ENCODE data around the gene SLC41A1. TPM values are rescaled to one million over a fixed set of nuclear protein-coding genes. Genes with fewer than 3 reads are reported as not detected.

SLC41A1 gene
- total RNA-seq, 2 donors from 2014 or later: 4.8 to 8.1 TPM

- no peak for TF ChIP-seq CTCF (IDR thresholded peaks at IDR 0.05)
- H3K4me1 ChIP-seq: no peaks in the 10 kb centered on the region
- DNase-seq: no peak
- H3K9ac ChIP-seq (ENCODE audit: low read depth in 2 of 2, low read length in 2 of 2): no peak overlapping the region
- intact Hi-C loops (cut with DNase I): no loop called here
- no peak overlapping the region for H3K4me3 ChIP-seq
- H3K36me3 ChIP-seq: no peaks in the 10 kb centered on the region
- no peak overlapping the region for H3K27ac ChIP-seq
- no peaks in the 10 kb centered on the region for H3K9me3 ChIP-seq
- H3K27me3 ChIP-seq: no peaks in the 10 kb centered on the region
These were observed 4.4 kb upstream of the SLC41A1 start for GRCh38 chr1:205817364-205817763.

DNA sequence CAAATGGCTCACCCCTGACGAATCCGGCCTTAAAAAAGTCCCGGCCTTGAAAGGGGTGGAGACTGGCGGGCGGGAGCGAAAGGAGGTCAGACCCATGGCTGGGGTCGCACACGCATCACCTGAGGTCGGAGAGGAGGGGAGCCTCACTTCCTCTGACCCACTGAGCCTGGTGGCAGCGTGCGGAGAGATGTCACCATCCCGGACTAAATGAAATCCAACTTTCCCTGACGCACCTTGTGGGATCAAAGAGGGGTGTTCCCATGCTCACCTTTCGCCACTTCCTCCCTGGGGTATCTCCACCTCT, 709 bp upstream of the SLC41A1 start:
- Histone ChIP-seq H3K9ac (ENCODE audit: low read depth in 2 of 2, low read length in 2 of 2) (peak overlapping the region; percentile 70 to 82), H3K4me3 (peak overlapping the region; percentile 90), H3K4me1 (no peaks in the 10 kb centered on the region), H3K27ac (peak overlapping the region; percentile 71), H3K36me3 (no peaks in the 10 kb centered on the region), H3K9me3 (no peaks in the 10 kb centered on the region), H3K27me3 (no peaks in the 10 kb centered on the region)
- no peak for DNase-seq
- intact Hi-C loops (cut with DNase I): no loop called here
- TF ChIP-seq CTCF (IDR thresholded peaks at IDR 0.05): no peak

GRCh38 chr1:205812271-205812877, 624 bp downstream of the SLC41A1 start:
- Histone ChIP-seq H3K4me1 (no peaks in the 10 kb centered on the region), H3K27me3 (no peaks in the 10 kb centered on the region), H3K9me3 (no peaks in the 10 kb centered on the region), H3K4me3 (peak overlapping the region; percentile 90), H3K36me3 (no peaks in the 10 kb centered on the region), H3K9ac (ENCODE audit: low read depth in 2 of 2, low read length in 2 of 2) (peak overlapping the region; percentile 59 to 87), H3K27ac (peak overlapping the region; percentile 71)
- intact Hi-C loops (cut with DNase I): no loop called here
- TF ChIP-seq CTCF (IDR thresholded peaks at IDR 0.05): no peak
- DNase-seq: peak; percentile 25

- DNase-seq: no peak
- no peaks in the 10 kb centered on the region for H3K9me3 ChIP-seq
These were observed 1.3 kb downstream of the SLC41A1 start for GRCh38 chr1:205811660-205812059.

DNA sequence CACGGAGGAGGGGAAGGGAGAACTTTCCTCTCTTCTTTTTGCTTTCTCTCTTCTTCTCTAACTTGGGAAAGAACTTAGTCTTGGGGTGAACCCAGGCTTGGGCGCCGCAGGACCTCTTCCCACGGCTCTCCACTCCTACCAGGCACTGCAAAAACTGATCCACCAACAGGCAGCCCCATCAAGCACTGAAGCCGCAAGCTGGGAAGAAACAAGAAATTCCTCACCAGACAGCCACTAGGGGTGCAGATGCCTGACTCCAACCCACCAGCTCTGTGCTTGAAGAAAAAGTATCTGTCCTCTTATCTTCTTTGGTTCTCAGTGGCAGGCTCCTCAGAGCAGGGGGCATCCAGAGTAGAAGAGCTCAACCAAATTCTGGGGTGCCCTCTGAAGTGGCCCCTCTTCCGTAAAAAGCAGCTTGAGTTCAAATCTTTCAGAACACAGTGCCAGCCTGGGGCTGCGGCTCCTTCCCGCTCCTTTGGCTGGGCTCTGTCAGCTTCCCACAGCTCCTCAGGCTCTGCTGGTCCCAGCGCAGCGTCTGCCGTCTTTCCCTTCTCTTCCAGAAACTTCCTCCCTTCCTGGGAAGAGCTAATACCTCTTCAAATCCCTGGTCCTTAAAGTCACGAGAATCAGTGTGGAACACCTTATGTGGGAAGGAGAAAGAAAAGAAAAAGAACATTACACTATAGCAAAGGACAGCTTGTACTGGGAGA, 2.4 kb downstream of the SLC41A1 start:
- Histone ChIP-seq H3K4me3 (no peak overlapping the region), H3K9ac (ENCODE audit: low read depth in 2 of 2, low read length in 2 of 2) (no peak overlapping the region), H3K36me3 (no peaks in the 10 kb centered on the region), H3K4me1 (no peaks in the 10 kb centered on the region), H3K27me3 (no peaks in the 10 kb centered on the region), H3K9me3 (no peaks in the 10 kb centered on the region), H3K27ac (no peak overlapping the region)
- no peak for TF ChIP-seq CTCF (IDR thresholded peaks at IDR 0.05)
- DNase-seq: no peak
- intact Hi-C loops (cut with DNase I): no loop called here

More at GRCh38 chr1:205811660-205812059, 1.3 kb downstream of the SLC41A1 start:
- no peaks in the 10 kb centered on the region for H3K36me3 ChIP-seq
- no peaks in the 10 kb centered on the region for H3K27me3 ChIP-seq
- H3K4me3 ChIP-seq: peak overlapping the region; percentile 90
- no peak overlapping the region for H3K27ac ChIP-seq
- H3K4me1 ChIP-seq: no peaks in the 10 kb centered on the region
- no peak for TF ChIP-seq CTCF (IDR thresholded peaks at IDR 0.05)
- no peak overlapping the region for H3K9ac ChIP-seq (ENCODE audit: low read depth in 2 of 2, low read length in 2 of 2)
- intact Hi-C loops (cut with DNase I): no loop called here

Measured in colonic mucosa (tissue), 4 donors.